Sigmoid colon (tissue), 4 donors: ENCODE measurements around the gene OR2J3.

Source experiments
- EP300 ChIP-seq, 4 donors: sonication (generic); formaldehyde crosslinking; IDR thresholded peaks; one replicate each; pipeline ENCODE4 v1.6.1; 2017; ENCODE audit warnings: antibody characterized with exemption in 4 of 4
- POLR2A ChIP-seq, 2 donors: fragments of 450-650 bp; IDR thresholded peaks; one replicate each; pipeline ENCODE4 v1.6.1; 2016; ENCODE audit warnings: antibody characterized with exemption in 2 of 2, mild to moderate bottlenecking in 2 of 2, moderate library complexity in 2 of 2
- TF ChIP-seq, protein P1 (sequence below), 4 experiments: fragments of 450-650 bp in 3 of 4; fragments of 200-600 bp in 1 of 4; IDR thresholded peaks; one replicate each; pipeline ENCODE4 v1.5.1; 2016 to 2019; ENCODE audit warnings: antibody characterized with exemption in 4 of 4, mild to moderate bottlenecking in 3 of 4, moderate library complexity in 2 of 4

DNA sequence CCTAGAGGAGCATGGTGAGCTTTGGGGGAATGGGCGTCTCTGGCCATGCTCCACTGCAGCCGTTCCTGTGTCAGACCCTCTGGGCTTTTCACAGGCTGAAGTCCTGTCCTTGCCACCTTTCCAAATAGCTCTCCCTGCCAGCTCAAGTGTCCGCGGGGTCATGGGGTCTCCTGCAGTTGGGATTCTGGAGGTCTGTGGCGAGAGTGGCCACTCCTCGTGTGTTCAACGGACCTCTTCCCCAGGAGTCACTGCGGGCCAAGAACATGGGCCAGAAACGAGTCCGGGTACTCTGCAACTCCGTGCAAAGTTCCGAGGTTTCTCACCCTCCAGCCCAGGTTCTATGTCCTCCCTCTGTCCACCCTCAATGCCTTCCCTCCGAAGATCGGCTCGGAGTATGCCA is 25.4 kb upstream of the OR2J3 start:
- TF ChIP-seq, protein P1, sequence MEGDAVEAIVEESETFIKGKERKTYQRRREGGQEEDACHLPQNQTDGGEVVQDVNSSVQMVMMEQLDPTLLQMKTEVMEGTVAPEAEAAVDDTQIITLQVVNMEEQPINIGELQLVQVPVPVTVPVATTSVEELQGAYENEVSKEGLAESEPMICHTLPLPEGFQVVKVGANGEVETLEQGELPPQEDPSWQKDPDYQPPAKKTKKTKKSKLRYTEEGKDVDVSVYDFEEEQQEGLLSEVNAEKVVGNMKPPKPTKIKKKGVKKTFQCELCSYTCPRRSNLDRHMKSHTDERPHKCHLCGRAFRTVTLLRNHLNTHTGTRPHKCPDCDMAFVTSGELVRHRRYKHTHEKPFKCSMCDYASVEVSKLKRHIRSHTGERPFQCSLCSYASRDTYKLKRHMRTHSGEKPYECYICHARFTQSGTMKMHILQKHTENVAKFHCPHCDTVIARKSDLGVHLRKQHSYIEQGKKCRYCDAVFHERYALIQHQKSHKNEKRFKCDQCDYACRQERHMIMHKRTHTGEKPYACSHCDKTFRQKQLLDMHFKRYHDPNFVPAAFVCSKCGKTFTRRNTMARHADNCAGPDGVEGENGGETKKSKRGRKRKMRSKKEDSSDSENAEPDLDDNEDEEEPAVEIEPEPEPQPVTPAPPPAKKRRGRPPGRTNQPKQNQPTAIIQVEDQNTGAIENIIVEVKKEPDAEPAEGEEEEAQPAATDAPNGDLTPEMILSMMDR (IDR thresholded peaks at IDR 0.05) = no peak
- no peak for TF ChIP-seq POLR2A (IDR thresholded peaks at IDR 0.05)
- no peak for TF ChIP-seq EP300 (IDR thresholded peaks at IDR 0.05)
